Upper lobe of left lung (tissue), 6 donors: ENCODE measurements around the gene CHRND. TPM values are rescaled to one million over a fixed set of nuclear protein-coding genes. Genes with fewer than 3 reads are reported as not detected.

Experiments used
- ATAC-seq, 2 donors: fragments of 200-7000 bp; cut with Tn5 transposase; one replicate each; pipeline ENCODE4 v1.9.1; 2022; ENCODE audit warnings: mild to moderate bottlenecking in 2 of 2, moderate library complexity in 2 of 2; ENCODE audit not compliant: low FRiP score in 2 of 2
- DNase-seq, 2 donors: peaks; one replicate each; pipeline ENCODE4 v3.0.0-alpha.2; 2019 to 2020
- H3K27ac ChIP-seq, 4 donors: fragments of 200-600 bp; sonication (generic); one replicate each; pipeline ENCODE4 v1.5.1; 2016 to 2019
- H3K27me3 ChIP-seq, 4 donors: fragments of 200-600 bp; sonication (generic); one replicate each; pipeline ENCODE4 v1.5.1; 2017 to 2019
- H3K36me3 ChIP-seq, 4 donors: fragments of 200-600 bp; sonication (generic); one replicate each; pipeline ENCODE4 v1.5.1; 2016 to 2019
- H3K4me1 ChIP-seq, 4 donors: fragments of 200-600 bp; sonication (generic); one replicate each; pipeline ENCODE4 v1.5.1; 2018 to 2019
- H3K4me3 ChIP-seq, 4 donors: fragments of 200-600 bp; sonication (generic); one replicate each; pipeline ENCODE4 v1.5.1; 2017 to 2019; ENCODE audit warnings: mild to moderate bottlenecking in 2 of 4, moderate library complexity in 1 of 4
- H3K9me3 ChIP-seq, 4 donors: fragments of 200-600 bp; sonication (generic); one replicate each; pipeline ENCODE4 v1.5.1; 2018 to 2019
- CTCF ChIP-seq, 6 experiments: fragments of 450-650 bp in 4 of 6; fragments of 200-600 bp in 2 of 6; sonication (generic) in 2 of 6; IDR thresholded peaks; one replicate each; pipeline ENCODE4 v1.5.1; 2016 to 2019; ENCODE audit warnings: antibody characterized with exemption in 6 of 6
- EP300 ChIP-seq, 4 donors: sonication (generic); formaldehyde crosslinking; IDR thresholded peaks; one replicate each; pipeline ENCODE4 v1.5.1; 2017; ENCODE audit warnings: antibody characterized with exemption in 4 of 4, control low read depth in 2 of 4
- POLR2A ChIP-seq, 4 donors: fragments of 450-650 bp; IDR thresholded peaks; one replicate each; pipeline ENCODE4 v1.5.1; 2016 to 2017; ENCODE audit warnings: antibody characterized with exemption in 4 of 4, mild to moderate bottlenecking in 2 of 4
- POLR2AphosphoS5 ChIP-seq, 2 donors: sonication (generic); formaldehyde crosslinking; IDR thresholded peaks; one replicate each; pipeline ENCODE4 v1.5.1; 2017; ENCODE audit warnings: antibody characterized with exemption in 2 of 2
- WGBS, 2 donors: methylation state at CpG; one replicate each; pipeline ENCODE4 v1.1.5; 2017 to 2018; 5-methylcytosine and 5-hydroxymethylcytosine counted together
- total RNA-seq, 6 donors: library from RNA; depleted of rRNA in 4 of 6; stranded (reverse); fragments of >200 nt in 4 of 6; gene quantifications; one replicate each; pipeline versions ENCODE4 v1.1.0 to v1.2.1, GENCODE V29; 2016 to 2021
- donor health status: DM: no; HTN: no; CAD: no; lungs with moderate emphysema.
- donor health status: DM: no; HTN: yes; CAD: no; lungs with severe emphysema.

Gene CHRND
- total RNA-seq, 6 donors from 2014 or later = not detected

GRCh38 chr2:232537079-232537478 lies 11.1 kb downstream of the CHRND start:
- H3K27ac ChIP-seq = no peak overlapping the region
- peak in 1 of 2 donors; percentile 49 for DNase-seq
- H3K4me1 ChIP-seq = peaks cover 0 to 4% (median 0%) of the 10 kb centered on the region in 4 donors
- no peak for TF ChIP-seq POLR2A (IDR thresholded peaks at IDR 0.05)
- TF ChIP-seq POLR2AphosphoS5 (IDR thresholded peaks at IDR 0.05) = no peak
- TF ChIP-seq CTCF (IDR thresholded peaks at IDR 0.05) = peak in 3 of 6 experiments; percentile 25 to 59 (median 37)
- peaks cover 0 to 7% (median 3%) of the 10 kb centered on the region in 4 donors for H3K9me3 ChIP-seq
- H3K36me3 ChIP-seq = no peaks in the 10 kb centered on the region
- H3K27me3 ChIP-seq = no peaks in the 10 kb centered on the region
- WGBS, 2 donors = 55 to 59% methylated on average over 5 of the region's 5 CpGs
- H3K4me3 ChIP-seq = no peak overlapping the region
- ATAC-seq = no peak

GRCh38 chr2:232537499-232537898 lies 11.5 kb downstream of the CHRND start:
- no peak overlapping the region for H3K27ac ChIP-seq
- 86 to 87% methylated on average over 4 of the region's 4 CpGs for WGBS, 2 donors
- no peaks in the 10 kb centered on the region for H3K27me3 ChIP-seq
- DNase-seq (peak in 1 of 2 donors; percentile 16), ATAC-seq (no peak)
- TF ChIP-seq CTCF (IDR thresholded peaks at IDR 0.05) (no peak), POLR2A (IDR thresholded peaks at IDR 0.05) (no peak), EP300 (IDR thresholded peaks at IDR 0.05) (no peak), POLR2AphosphoS5 (IDR thresholded peaks at IDR 0.05) (no peak)
- H3K9me3 ChIP-seq = peaks cover 0 to 7% (median 3%) of the 10 kb centered on the region in 4 donors
- no peaks in the 10 kb centered on the region for H3K36me3 ChIP-seq
- H3K4me3 ChIP-seq = no peak overlapping the region
- H3K4me1 ChIP-seq = peaks cover 0 to 4% (median 0%) of the 10 kb centered on the region in 4 donors

GRCh38 chr2:232538671-232539070 lies 12.7 kb downstream of the CHRND start:
- H3K4me1 ChIP-seq = peaks cover 0 to 4% (median 0%) of the 10 kb centered on the region in 4 donors
- ATAC-seq (peak in 1 of 2 donors; percentile 28), DNase-seq (peak in 1 of 2 donors; percentile 20)
- no peaks in the 10 kb centered on the region for H3K27me3 ChIP-seq
- no peak for TF ChIP-seq EP300 (IDR thresholded peaks at IDR 0.05)
- no peak for TF ChIP-seq POLR2AphosphoS5 (IDR thresholded peaks at IDR 0.05)
- TF ChIP-seq POLR2A (IDR thresholded peaks at IDR 0.05) = no peak
- 0 to 17% methylated on average over 1 to 4 of the region's 4 CpGs for WGBS, 2 donors
- no peak overlapping the region for H3K4me3 ChIP-seq
- no peak overlapping the region for H3K27ac ChIP-seq
- H3K9me3 ChIP-seq = peaks cover 0 to 7% (median 3%) of the 10 kb centered on the region in 4 donors
- no peaks in the 10 kb centered on the region for H3K36me3 ChIP-seq

- peaks cover 0 to 4% (median 0%) of the 10 kb centered on the region in 4 donors for H3K4me1 ChIP-seq
- ATAC-seq (peak in 1 of 2 donors; percentile 2), DNase-seq (peak; percentile 18 to 65)
- no peak for TF ChIP-seq CTCF (IDR thresholded peaks at IDR 0.05)
- no peak for TF ChIP-seq POLR2A (IDR thresholded peaks at IDR 0.05)
- TF ChIP-seq POLR2AphosphoS5 (IDR thresholded peaks at IDR 0.05) = no peak
- no peak for TF ChIP-seq EP300 (IDR thresholded peaks at IDR 0.05)
- H3K36me3 ChIP-seq = no peaks in the 10 kb centered on the region
- H3K27ac ChIP-seq = no peak within 1 kb of the TSS
- peaks cover 0 to 7% (median 3%) of the 10 kb centered on the region in 4 donors for H3K9me3 ChIP-seq
- H3K27me3 ChIP-seq = no peaks in the 10 kb centered on the region
- WGBS, 2 donors = 58% methylated on average over 23 of the region's 23 CpGs; no CpG with 5 or more reads in 1 of the 2 donors
- no peak within 1 kb of the TSS for H3K4me3 ChIP-seq
These were observed 13.6 kb downstream of the CHRND start, which contains the start of gene CHRNG for GRCh38 chr2:232539298-232540231. Gene CHRNG, plus strand, starts transcription at chr2:232539692. Its CDS starts 56 bp downstream, at chr2:232539748.

GRCh38 chr2:232540441-232541041 lies 14.6 kb downstream of the CHRND start:
- ATAC-seq = no peak

More at GRCh38 chr2:232540441-232541041, 14.6 kb downstream of the CHRND start:
- peaks cover 0 to 7% (median 3%) of the 10 kb centered on the region in 4 donors for H3K9me3 ChIP-seq
- WGBS, 2 donors = 78 to 83% methylated on average over 17 of the region's 17 CpGs
- H3K27ac ChIP-seq = no peak overlapping the region
- H3K4me1 ChIP-seq = peaks cover 0 to 4% (median 0%) of the 10 kb centered on the region in 4 donors
- no peak overlapping the region for H3K4me3 ChIP-seq
- H3K27me3 ChIP-seq = no peaks in the 10 kb centered on the region
- H3K36me3 ChIP-seq = no peaks in the 10 kb centered on the region
- no peak for TF ChIP-seq CTCF (IDR thresholded peaks at IDR 0.05)
- TF ChIP-seq POLR2AphosphoS5 (IDR thresholded peaks at IDR 0.05) = no peak
- no peak for TF ChIP-seq POLR2A (IDR thresholded peaks at IDR 0.05)
- TF ChIP-seq EP300 (IDR thresholded peaks at IDR 0.05) = no peak
- DNase-seq = peak in 1 of 2 donors; percentile 8
